ENCODE results near the gene TNS3. TPM values are rescaled to one million over a fixed set of nuclear protein-coding genes. Genes with fewer than 3 reads are reported as not detected.

Gene TNS3
- polyA plus RNA-seq, 1 of the 3 experiments (the other 2 are of a cell fraction), result 72.3 TPM

- ChIA-PET CTCF (interaction anchor here (1.2 to 1.9 kb wide), 4 partner anchors 9 to 270 kb away, joined by 3 to 4 read pairs (median 4); no protein-coding TSS in a partner anchor), POLR2A (no interaction called here)
- WGBS (ENCODE audit: low lambda C conversion rate), result 97% methylated on average over 8 of the region's 8 CpGs
These were observed 93.0 kb downstream of the TNS3 start for GRCh38 chr7:47488969-47489342.

DNA sequence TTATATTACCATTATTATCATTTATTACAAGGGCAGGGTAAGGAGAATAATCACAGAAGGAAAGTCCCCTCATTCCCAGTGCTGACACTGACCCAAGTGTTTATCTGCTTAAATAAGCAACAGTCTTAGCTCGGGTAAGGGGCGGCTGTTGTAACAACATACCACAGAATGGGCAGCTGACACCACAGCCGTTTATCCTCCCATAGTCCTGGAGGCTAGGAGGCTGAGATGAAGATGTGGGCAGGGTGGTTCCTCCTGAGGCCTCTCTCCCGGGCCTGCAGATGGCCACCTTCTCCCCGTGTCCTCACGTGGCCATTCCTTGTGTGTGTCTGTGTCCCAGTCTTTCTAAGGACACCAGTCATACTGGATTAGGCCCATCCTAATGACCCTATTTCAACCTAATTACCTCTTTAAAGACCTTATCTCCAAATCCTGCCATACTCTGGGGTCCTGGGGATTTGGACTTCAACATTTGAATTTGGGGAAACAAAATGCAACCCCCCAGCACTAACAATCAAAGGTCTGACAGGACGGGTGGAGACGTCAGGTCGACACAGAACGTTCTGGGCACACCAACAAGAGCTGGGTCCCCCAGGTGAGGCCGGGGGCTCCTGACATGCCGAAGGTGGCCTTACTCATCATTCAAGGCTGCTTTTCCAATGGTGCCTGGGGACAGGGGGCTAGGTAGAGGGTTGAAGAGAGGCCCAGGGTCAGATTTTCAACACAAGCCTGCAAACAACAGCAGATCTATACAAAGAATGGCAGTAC, 93.5 kb downstream of the TNS3 start:
- Histone ChIP-seq H3K4me2 (no peak overlapping the region), H3K4me3 (ENCODE audit: low read depth in 2 of 2, low read length in 1 of 2) (no peak overlapping the region), H3F3A (replicated peaks; ENCODE audit: insufficient read depth) (no peaks in the 10 kb centered on the region), H3K9ac (no peak overlapping the region), H3K27ac (ENCODE audit: low read depth in 2 of 2, low read length in 1 of 2) (no peak overlapping the region), H3K9me3 (no peaks in the 10 kb centered on the region), H3K36me3 (replicated peaks in 1 of 2; ENCODE audit: control insufficient read depth in 1 of 2, insufficient read depth in 2 of 2, low read length in 1 of 2) (peaks cover 0 to 22% of the 10 kb centered on the region in 2 experiments), H3K79me2 (ENCODE audit: insufficient read depth) (peaks cover 49% of the 10 kb centered on the region; the same call in 1 of the 2 replicates), H2AFZ (ENCODE audit: low read depth) (no peak overlapping the region), H4K20me1 (ENCODE audit: insufficient read depth) (peaks cover 8% of the 10 kb centered on the region; the same call in 1 of the 2 replicates), H3K9me2 (no peaks in the 10 kb centered on the region), H3K4me1 (ENCODE audit: control insufficient read depth in 1 of 2, insufficient read depth in 2 of 2, low read depth in 1 of 2, low read length in 1 of 2) (peaks cover 0 to 33% of the 10 kb centered on the region in 2 experiments; a peak in 2 of 4 replicates), H3K27me3 (ENCODE audit: insufficient read depth) (no peaks in the 10 kb centered on the region)
- ChIA-PET CTCF (interaction anchor here (1.0 to 1.9 kb wide), 5 partner anchors 9 to 271 kb away, joined by 3 to 4 read pairs (median 3); no protein-coding TSS in a partner anchor), POLR2A (no interaction called here)
- TF ChIP-seq FOSL2 (IDR thresholded peaks at IDR 0.05; ENCODE audit: borderline replicate concordance, low read depth), result no peak
- TF ChIP-seq RXRA (IDR thresholded peaks at IDR 0.05; ENCODE audit: borderline replicate concordance, low read depth), result no peak
- no peak for TF ChIP-seq CHD2 (IDR thresholded peaks at IDR 0.05; ENCODE audit: low read length, partially characterized antibody)
- no peak for TF ChIP-seq TAF1 (IDR thresholded peaks at IDR 0.05; ENCODE audit: borderline replicate concordance, low read depth, low read length)
- WGBS (ENCODE audit: low lambda C conversion rate), result 96% methylated on average over 12 of the region's 12 CpGs
- no peak for DNase-seq

More at GRCh38 chr7:47488969-47489342, 93.0 kb downstream of the TNS3 start:
- DNase-seq, result no peak
- Histone ChIP-seq H3K9ac (no peak overlapping the region), H3K4me1 (ENCODE audit: control insufficient read depth in 1 of 2, insufficient read depth in 2 of 2, low read depth in 1 of 2, low read length in 1 of 2) (peaks cover 0 to 30% of the 10 kb centered on the region in 2 experiments; a peak in 2 of 4 replicates), H3K36me3 (replicated peaks in 1 of 2; ENCODE audit: control insufficient read depth in 1 of 2, insufficient read depth in 2 of 2, low read length in 1 of 2) (peaks cover 0 to 22% of the 10 kb centered on the region in 2 experiments), H3K4me2 (no peak overlapping the region), H3K4me3 (ENCODE audit: low read depth in 2 of 2, low read length in 1 of 2) (no peak overlapping the region), H3K79me2 (ENCODE audit: insufficient read depth) (peaks cover 48% of the 10 kb centered on the region; the same call in 1 of the 2 replicates), H3K27ac (ENCODE audit: low read depth in 2 of 2, low read length in 1 of 2) (no peak overlapping the region), H2AFZ (ENCODE audit: low read depth) (no peak overlapping the region), H3F3A (replicated peaks; ENCODE audit: insufficient read depth) (no peaks in the 10 kb centered on the region), H3K9me3 (no peaks in the 10 kb centered on the region), H3K9me2 (no peaks in the 10 kb centered on the region), H3K27me3 (ENCODE audit: insufficient read depth) (no peaks in the 10 kb centered on the region), H4K20me1 (ENCODE audit: insufficient read depth) (peaks cover 8% of the 10 kb centered on the region; the same call in 1 of the 2 replicates)
- no peak for TF ChIP-seq USF2 (IDR thresholded peaks at IDR 0.05; ENCODE audit: borderline replicate concordance, low read depth, low read length)

GRCh38 chr7:47485640-47486435, 96.1 kb downstream of the TNS3 start:
- Histone ChIP-seq H4K20me1 (ENCODE audit: insufficient read depth) (no peaks in the 10 kb centered on the region; the same call in 1 of the 2 replicates), H3K79me2 (ENCODE audit: insufficient read depth) (peaks cover 41% of the 10 kb centered on the region; the same call in 1 of the 2 replicates), H3K4me2 (0 out of 2 replicates have a peak overlapping the region, but pooled peaks have one; percentile 10), H3K9ac (no peak overlapping the region), H3K27ac (ENCODE audit: low read depth in 2 of 2, low read length in 1 of 2) (no peak overlapping the region), H3F3A (replicated peaks; ENCODE audit: insufficient read depth) (peaks cover 16% of the 10 kb centered on the region), H3K4me3 (ENCODE audit: low read depth in 2 of 2, low read length in 1 of 2) (no peak overlapping the region), H3K4me1 (ENCODE audit: control insufficient read depth in 1 of 2, insufficient read depth in 2 of 2, low read depth in 1 of 2, low read length in 1 of 2) (peaks cover 20 to 45% of the 10 kb centered on the region in 2 experiments), H3K36me3 (replicated peaks in 1 of 2; ENCODE audit: control insufficient read depth in 1 of 2, insufficient read depth in 2 of 2, low read length in 1 of 2) (peaks cover 0 to 9% of the 10 kb centered on the region in 2 experiments), H3K27me3 (ENCODE audit: insufficient read depth) (no peaks in the 10 kb centered on the region), H2AFZ (ENCODE audit: low read depth) (no peak overlapping the region), H3K9me3 (no peaks in the 10 kb centered on the region), H3K9me2 (no peaks in the 10 kb centered on the region)
- WGBS (ENCODE audit: low lambda C conversion rate), result 92% methylated on average over 9 of the region's 9 CpGs
- ChIA-PET POLR2A (interaction anchor here (0.5 kb wide), 1 partner anchor 68 kb away, joined by 3 read pairs; no protein-coding TSS in a partner anchor), CTCF (interaction anchor here (1.0 to 7.1 kb wide), 7 partner anchors 7 to 334 kb away, joined by 3 to 49 read pairs (median 6); no protein-coding TSS in a partner anchor)
- no peak for DNase-seq
- TF ChIP-seq REST (IDR thresholded peaks at IDR 0.05; ENCODE audit: low read depth, low read length) (no peak), EZH2phosphoT487 (IDR thresholded peaks at IDR 0.05; ENCODE audit: borderline replicate concordance, low read depth) (no peak), GABPA (IDR thresholded peaks at IDR 0.05; ENCODE audit: low read depth) (no peak), PBX3 (IDR thresholded peaks at IDR 0.05) (no peak), TEAD4 (IDR thresholded peaks at IDR 0.05; ENCODE audit: borderline replicate concordance, insufficient read depth) (no peak), RFX5 (IDR thresholded peaks at IDR 0.05; ENCODE audit: low read length) (no peak), FOSL2 (IDR thresholded peaks at IDR 0.05; ENCODE audit: borderline replicate concordance, low read depth) (no peak)

Data from SK-N-SH (cell line).